Liver (tissue), 9 donors: ENCODE data around the gene RPSA. TPM values are rescaled to one million over a fixed set of nuclear protein-coding genes. Genes with fewer than 3 reads are reported as not detected.

Source experiments
- DNase-seq: peaks from one replicate; pipeline ENCODE4 v3.0.0-alpha.2; 2017; ENCODE audit warnings: low spot score
- H3K27ac ChIP-seq, 2 donors: one replicate each; pipeline ENCODE4 v1.7.0; 2013; ENCODE audit warnings: inconsistent platforms in 2 of 2, low read length in 2 of 2, control low read depth in 1 of 2, low read depth in 1 of 2, mild to moderate bottlenecking in 1 of 2
- H3K27me3 ChIP-seq, 4 donors: one replicate each; pipeline versions ENCODE4 v1.6.1 to v1.7.0; 2013; ENCODE audit warnings: low read length in 3 of 4, inconsistent platforms in 1 of 4, mild to moderate bottlenecking in 1 of 4, moderate library complexity in 1 of 4; ENCODE audit not compliant: control insufficient read depth in 4 of 4, insufficient read depth in 4 of 4
- H3K36me3 ChIP-seq, 4 donors: one replicate each; pipeline versions ENCODE4 v1.6.1 to v1.7.0; 2013; ENCODE audit warnings: low read length in 3 of 4, mild to moderate bottlenecking in 3 of 4, low read depth in 1 of 4, moderate library complexity in 1 of 4; ENCODE audit not compliant: control insufficient read depth in 4 of 4, insufficient read depth in 3 of 4
- H3K4me1 ChIP-seq, 4 donors: one replicate each; pipeline versions ENCODE4 v1.6.1 to v1.7.0; 2013; ENCODE audit warnings: low read length in 3 of 4, mild to moderate bottlenecking in 3 of 4, moderate library complexity in 1 of 4; ENCODE audit not compliant: control insufficient read depth in 4 of 4, insufficient read depth in 4 of 4
- H3K4me3 ChIP-seq, 3 donors: one replicate each; pipeline versions ENCODE4 v1.6.1 to v1.7.0; 2013; ENCODE audit warnings: low read length in 3 of 3, control low read depth in 1 of 3, low read depth in 1 of 3, mild to moderate bottlenecking in 1 of 3
- H3K9ac ChIP-seq, 2 donors: one replicate each; pipeline ENCODE4 v1.7.0; 2013; ENCODE audit warnings: low read length in 2 of 2, mild to moderate bottlenecking in 2 of 2, moderate library complexity in 2 of 2, control low read depth in 1 of 2, low read depth in 1 of 2
- H3K9me3 ChIP-seq, 4 donors: one replicate each; pipeline versions ENCODE4 v1.6.1 to v1.7.0; 2013; ENCODE audit warnings: low read length in 3 of 4; ENCODE audit not compliant: control insufficient read depth in 4 of 4
- EGR1 ChIP-seq, 2 donors: IDR thresholded peaks; 2 replicates each; pipeline ENCODE4 v1.6.1; 2016 to 2018; ENCODE audit warnings: antibody characterized with exemption in 2 of 2, low read depth in 2 of 2
- FOXA1 ChIP-seq: IDR thresholded peaks from 2 replicates; pipeline ENCODE4 v1.6.1; 2016; ENCODE audit warnings: antibody characterized with exemption
- FOXA2 ChIP-seq: IDR thresholded peaks from 2 replicates; pipeline ENCODE4 v1.6.1; 2016; ENCODE audit warnings: antibody characterized with exemption
- GABPA ChIP-seq, 2 donors: IDR thresholded peaks in 1 of 2; conservative IDR thresholded peaks in 1 of 2; 2 replicates each; pipeline ENCODE4 v1.6.1; 2016; ENCODE audit warnings: antibody characterized with exemption in 2 of 2, mild to moderate bottlenecking in 1 of 2, moderate library complexity in 1 of 2
- HNF4A ChIP-seq, 2 donors: conservative IDR thresholded peaks; 2 replicates each; pipeline ENCODE4 v1.6.1; 2016; ENCODE audit warnings: antibody characterized with exemption in 2 of 2, mild to moderate bottlenecking in 2 of 2
- HNF4G ChIP-seq: IDR thresholded peaks from 2 replicates; pipeline ENCODE4 v1.6.1; 2016; ENCODE audit warnings: antibody characterized with exemption
- JUND ChIP-seq, 2 donors: IDR thresholded peaks; 2 replicates each; pipeline ENCODE4 v1.6.1; 2016; ENCODE audit warnings: antibody characterized with exemption in 2 of 2
- NR2F2 ChIP-seq: IDR thresholded peaks from 2 replicates; pipeline ENCODE4 v1.6.1; 2016; ENCODE audit warnings: antibody characterized with exemption
- RAD21 ChIP-seq, 2 donors: IDR thresholded peaks; 2 replicates each; pipeline ENCODE4 v1.6.1; 2016; ENCODE audit warnings: antibody characterized with exemption in 2 of 2, mild to moderate bottlenecking in 2 of 2
- RXRA ChIP-seq, 2 donors: IDR thresholded peaks; 2 replicates each; pipeline ENCODE4 v1.6.1; 2017 to 2018; ENCODE audit warnings: antibody characterized with exemption in 2 of 2, mild to moderate bottlenecking in 1 of 2
- SP1 ChIP-seq: IDR thresholded peaks from 2 replicates; pipeline ENCODE4 v1.6.1; 2018; ENCODE audit warnings: antibody characterized with exemption, mild to moderate bottlenecking
- TAF1 ChIP-seq: conservative IDR thresholded peaks from 2 replicates; pipeline ENCODE4 v1.6.1; 2016; ENCODE audit warnings: antibody characterized with exemption, mild to moderate bottlenecking
- YY1 ChIP-seq: IDR thresholded peaks from 2 replicates; pipeline ENCODE4 v1.6.1; 2016; ENCODE audit warnings: antibody characterized with exemption, mild to moderate bottlenecking
- WGBS: extraction: QIAGEN DNeasy Blood & Tissue Kit; methylation state at CpG from one replicate; pipeline ENCODE4 v1.1.7; 2013; 5-methylcytosine and 5-hydroxymethylcytosine counted together
- polyA plus RNA-seq, 2 donors: library from polyadenylated mRNA; stranded (reverse) in 1 of 2; unstranded in 1 of 2; fragments of 200-250 nt in 1 of 2; fragments of >200 nt in 1 of 2; fragmentation: Nextera tagmentation in 1 of 2; extraction: Ambion mirVana in 1 of 2; gene quantifications; one replicate each; pipeline versions ENCODE4 v1.2.1 to v1.2.3, GENCODE V29; 2013 to 2015
- total RNA-seq, 2 donors: library from RNA; depleted of rRNA; stranded (reverse); fragments of >200 nt; gene quantifications; one replicate each; pipeline ENCODE4 v1.2.3, GENCODE V29; 2014
- TF ChIP-seq, protein P1 (sequence below): IDR thresholded peaks from 2 replicates; pipeline ENCODE4 v1.6.1; 2016; ENCODE audit warnings: antibody characterized with exemption
- TF ChIP-seq, protein P2 (sequence below): IDR thresholded peaks from 2 replicates; pipeline ENCODE4 v1.6.1; 2016; ENCODE audit warnings: antibody characterized with exemption
- TF ChIP-seq, protein P3 (sequence below): IDR thresholded peaks from 2 replicates; pipeline ENCODE4 v1.6.1; 2016; ENCODE audit warnings: antibody characterized with exemption
- TF ChIP-seq, protein P4 (sequence below): fragments of 150-350 bp; IDR thresholded peaks from 2 replicates; pipeline ENCODE4 v1.5.1; 2017; ENCODE audit warnings: improper control_type of control experiment, low read depth, low read length; ENCODE audit not compliant: missing input control
- TF ChIP-seq, protein P5 (sequence below): IDR thresholded peaks from 2 replicates; pipeline ENCODE4 v1.6.1; 2016; ENCODE audit warnings: antibody characterized with exemption, mild to moderate bottlenecking
- donor health status: healthy.
- donor health status: healthy.
- donor health status: healthy.
- donor health status: healthy.
- donor health status: healthy.

The RPSA gene
- total and polyA plus RNA-seq, 4 donors = 200 to 796 (median 443) TPM

DNA sequence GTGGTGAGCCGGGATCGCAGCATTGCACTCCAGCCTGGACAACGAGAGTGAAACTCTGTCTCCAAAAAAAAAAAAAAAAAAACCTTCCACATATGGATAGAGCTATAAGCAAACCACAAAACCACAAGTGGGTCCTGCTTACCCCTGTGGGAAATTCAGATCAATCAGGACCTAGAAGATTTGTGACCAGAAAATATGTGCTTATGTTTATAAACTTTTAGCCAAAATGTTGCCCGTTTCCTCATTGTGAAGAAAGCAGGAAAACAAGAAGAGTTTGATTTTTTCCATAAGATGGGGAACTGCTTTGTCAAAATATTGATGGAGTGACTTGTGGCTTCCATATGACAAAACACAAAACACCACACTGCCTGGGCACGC, 26.8 kb upstream of the RPSA start:
- no peaks in the 10 kb centered on the region for H3K27me3 ChIP-seq
- H3K27ac ChIP-seq = peak overlapping the region; percentile 74 to 90
- no peak for DNase-seq
- H3K4me1 ChIP-seq = peaks cover 2 to 36% (median 22%) of the 10 kb centered on the region in 4 donors
- no peak overlapping the region for H3K9ac ChIP-seq
- no peaks in the 10 kb centered on the region for H3K36me3 ChIP-seq
- WGBS = 68% methylated on average over 5 of the region's 5 CpGs
- H3K4me3 ChIP-seq = no peak overlapping the region
- TF ChIP-seq SP1 (no peak), RXRA (IDR thresholded peaks at IDR 0.05) (no peak), YY1 (no peak), JUND (IDR thresholded peaks at IDR 0.05) (no peak), HNF4A (conservative IDR thresholded peaks at IDR 0.05) (no peak), GABPA (IDR thresholded peaks at IDR 0.05 in 1 of 2, conservative IDR thresholded peaks at IDR 0.05 in 1 of 2) (no peak), EGR1 (IDR thresholded peaks at IDR 0.05; ENCODE audit: low read depth in 2 of 2) (no peak), FOXA2 (no peak), FOXA1 (no peak), RAD21 (IDR thresholded peaks at IDR 0.05) (no peak), HNF4G (no peak), NR2F2 (no peak), TAF1 (no peak)
- TF ChIP-seq, protein P1, sequence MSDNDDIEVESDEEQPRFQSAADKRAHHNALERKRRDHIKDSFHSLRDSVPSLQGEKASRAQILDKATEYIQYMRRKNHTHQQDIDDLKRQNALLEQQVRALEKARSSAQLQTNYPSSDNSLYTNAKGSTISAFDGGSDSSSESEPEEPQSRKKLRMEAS = no peak
- TF ChIP-seq, protein P2, sequence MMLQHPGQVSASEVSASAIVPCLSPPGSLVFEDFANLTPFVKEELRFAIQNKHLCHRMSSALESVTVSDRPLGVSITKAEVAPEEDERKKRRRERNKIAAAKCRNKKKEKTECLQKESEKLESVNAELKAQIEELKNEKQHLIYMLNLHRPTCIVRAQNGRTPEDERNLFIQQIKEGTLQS = no peak
- TF ChIP-seq, protein P3, sequence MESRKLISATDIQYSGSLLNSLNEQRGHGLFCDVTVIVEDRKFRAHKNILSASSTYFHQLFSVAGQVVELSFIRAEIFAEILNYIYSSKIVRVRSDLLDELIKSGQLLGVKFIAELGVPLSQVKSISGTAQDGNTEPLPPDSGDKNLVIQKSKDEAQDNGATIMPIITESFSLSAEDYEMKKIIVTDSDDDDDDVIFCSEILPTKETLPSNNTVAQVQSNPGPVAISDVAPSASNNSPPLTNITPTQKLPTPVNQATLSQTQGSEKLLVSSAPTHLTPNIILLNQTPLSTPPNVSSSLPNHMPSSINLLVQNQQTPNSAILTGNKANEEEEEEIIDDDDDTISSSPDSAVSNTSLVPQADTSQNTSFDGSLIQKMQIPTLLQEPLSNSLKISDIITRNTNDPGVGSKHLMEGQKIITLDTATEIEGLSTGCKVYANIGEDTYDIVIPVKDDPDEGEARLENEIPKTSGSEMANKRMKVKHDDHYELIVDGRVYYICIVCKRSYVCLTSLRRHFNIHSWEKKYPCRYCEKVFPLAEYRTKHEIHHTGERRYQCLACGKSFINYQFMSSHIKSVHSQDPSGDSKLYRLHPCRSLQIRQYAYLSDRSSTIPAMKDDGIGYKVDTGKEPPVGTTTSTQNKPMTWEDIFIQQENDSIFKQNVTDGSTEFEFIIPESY = no peak
- no peaks in the 10 kb centered on the region for H3K9me3 ChIP-seq

DNA sequence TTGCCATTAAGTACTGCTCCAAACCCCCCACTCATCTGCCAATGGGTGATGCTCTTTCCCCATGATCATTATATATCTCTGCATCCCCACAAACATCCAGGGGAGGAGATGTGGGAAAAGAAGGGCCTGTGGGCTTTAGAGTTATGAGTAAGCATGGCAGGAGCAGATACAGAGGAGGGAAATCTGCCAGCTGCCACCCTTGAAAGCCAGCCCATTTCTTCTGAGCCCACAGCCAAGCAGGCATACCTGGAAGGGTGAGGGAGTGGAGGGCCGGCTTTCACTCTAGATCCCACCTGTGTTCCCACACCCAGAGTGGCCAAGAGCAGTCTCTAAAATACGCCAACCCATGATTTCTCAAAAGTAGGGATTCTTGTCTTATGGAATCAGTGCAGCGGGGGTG, 25.1 kb upstream of the RPSA start:
- no peak overlapping the region for H3K27ac ChIP-seq
- H3K27me3 ChIP-seq = no peaks in the 10 kb centered on the region
- no peak for DNase-seq
- peaks cover 9 to 46% (median 37%) of the 10 kb centered on the region in 4 donors for H3K4me1 ChIP-seq
- no peak overlapping the region for H3K4me3 ChIP-seq
- no peaks in the 10 kb centered on the region for H3K36me3 ChIP-seq
- 96% methylated on average over 3 of the region's 3 CpGs for WGBS
- TF ChIP-seq GABPA (IDR thresholded peaks at IDR 0.05 in 1 of 2, conservative IDR thresholded peaks at IDR 0.05 in 1 of 2) = no peak
- TF ChIP-seq HNF4G = no peak
- no peak for TF ChIP-seq HNF4A (conservative IDR thresholded peaks at IDR 0.05)
- TF ChIP-seq RAD21 (IDR thresholded peaks at IDR 0.05) = no peak
- TF ChIP-seq, protein P3 = no peak
- TF ChIP-seq RXRA (IDR thresholded peaks at IDR 0.05) = no peak
- TF ChIP-seq NR2F2 = no peak
- TF ChIP-seq SP1 = no peak
- TF ChIP-seq FOXA2 = no peak
- TF ChIP-seq, protein P2 = no peak
- TF ChIP-seq, protein P1 = no peak
- no peak for TF ChIP-seq YY1
- no peak for TF ChIP-seq EGR1 (IDR thresholded peaks at IDR 0.05; ENCODE audit: low read depth in 2 of 2)
- TF ChIP-seq, protein P4, sequence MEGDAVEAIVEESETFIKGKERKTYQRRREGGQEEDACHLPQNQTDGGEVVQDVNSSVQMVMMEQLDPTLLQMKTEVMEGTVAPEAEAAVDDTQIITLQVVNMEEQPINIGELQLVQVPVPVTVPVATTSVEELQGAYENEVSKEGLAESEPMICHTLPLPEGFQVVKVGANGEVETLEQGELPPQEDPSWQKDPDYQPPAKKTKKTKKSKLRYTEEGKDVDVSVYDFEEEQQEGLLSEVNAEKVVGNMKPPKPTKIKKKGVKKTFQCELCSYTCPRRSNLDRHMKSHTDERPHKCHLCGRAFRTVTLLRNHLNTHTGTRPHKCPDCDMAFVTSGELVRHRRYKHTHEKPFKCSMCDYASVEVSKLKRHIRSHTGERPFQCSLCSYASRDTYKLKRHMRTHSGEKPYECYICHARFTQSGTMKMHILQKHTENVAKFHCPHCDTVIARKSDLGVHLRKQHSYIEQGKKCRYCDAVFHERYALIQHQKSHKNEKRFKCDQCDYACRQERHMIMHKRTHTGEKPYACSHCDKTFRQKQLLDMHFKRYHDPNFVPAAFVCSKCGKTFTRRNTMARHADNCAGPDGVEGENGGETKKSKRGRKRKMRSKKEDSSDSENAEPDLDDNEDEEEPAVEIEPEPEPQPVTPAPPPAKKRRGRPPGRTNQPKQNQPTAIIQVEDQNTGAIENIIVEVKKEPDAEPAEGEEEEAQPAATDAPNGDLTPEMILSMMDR = no peak
- no peak for TF ChIP-seq FOXA1
- TF ChIP-seq, protein P5, sequence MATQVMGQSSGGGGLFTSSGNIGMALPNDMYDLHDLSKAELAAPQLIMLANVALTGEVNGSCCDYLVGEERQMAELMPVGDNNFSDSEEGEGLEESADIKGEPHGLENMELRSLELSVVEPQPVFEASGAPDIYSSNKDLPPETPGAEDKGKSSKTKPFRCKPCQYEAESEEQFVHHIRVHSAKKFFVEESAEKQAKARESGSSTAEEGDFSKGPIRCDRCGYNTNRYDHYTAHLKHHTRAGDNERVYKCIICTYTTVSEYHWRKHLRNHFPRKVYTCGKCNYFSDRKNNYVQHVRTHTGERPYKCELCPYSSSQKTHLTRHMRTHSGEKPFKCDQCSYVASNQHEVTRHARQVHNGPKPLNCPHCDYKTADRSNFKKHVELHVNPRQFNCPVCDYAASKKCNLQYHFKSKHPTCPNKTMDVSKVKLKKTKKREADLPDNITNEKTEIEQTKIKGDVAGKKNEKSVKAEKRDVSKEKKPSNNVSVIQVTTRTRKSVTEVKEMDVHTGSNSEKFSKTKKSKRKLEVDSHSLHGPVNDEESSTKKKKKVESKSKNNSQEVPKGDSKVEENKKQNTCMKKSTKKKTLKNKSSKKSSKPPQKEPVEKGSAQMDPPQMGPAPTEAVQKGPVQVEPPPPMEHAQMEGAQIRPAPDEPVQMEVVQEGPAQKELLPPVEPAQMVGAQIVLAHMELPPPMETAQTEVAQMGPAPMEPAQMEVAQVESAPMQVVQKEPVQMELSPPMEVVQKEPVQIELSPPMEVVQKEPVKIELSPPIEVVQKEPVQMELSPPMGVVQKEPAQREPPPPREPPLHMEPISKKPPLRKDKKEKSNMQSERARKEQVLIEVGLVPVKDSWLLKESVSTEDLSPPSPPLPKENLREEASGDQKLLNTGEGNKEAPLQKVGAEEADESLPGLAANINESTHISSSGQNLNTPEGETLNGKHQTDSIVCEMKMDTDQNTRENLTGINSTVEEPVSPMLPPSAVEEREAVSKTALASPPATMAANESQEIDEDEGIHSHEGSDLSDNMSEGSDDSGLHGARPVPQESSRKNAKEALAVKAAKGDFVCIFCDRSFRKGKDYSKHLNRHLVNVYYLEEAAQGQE = no peak
- TF ChIP-seq TAF1 = no peak
- TF ChIP-seq JUND (IDR thresholded peaks at IDR 0.05) = no peak
- H3K9me3 ChIP-seq = no peaks in the 10 kb centered on the region
- H3K9ac ChIP-seq = no peak overlapping the region
